HL-60 (cell line): ENCODE data around the gene SH3GL2.

Experiments
- CTCF ChIP-seq: IDR thresholded peaks from one replicate; pipeline ENCODE4 v1.5.1; 2011; ENCODE audit warnings: low read length, control low read depth, inconsistent platforms; ENCODE audit not compliant: insufficient read depth
- GABPA ChIP-seq: IDR thresholded peaks from 2 replicates; pipeline ENCODE4 v1.6.1; 2012; ENCODE audit warnings: low read depth
- POLR2AphosphoS5 ChIP-seq: IDR thresholded peaks from 2 replicates; pipeline ENCODE4 v1.6.1; 2012; ENCODE audit warnings: low read depth

- TF ChIP-seq CTCF (no peak), POLR2AphosphoS5 (no peak), GABPA (no peak)
Observed at GRCh38 chr9:17719053-17719452, 140.2 kb downstream of the SH3GL2 start.
